GM06990 (cell line): ENCODE measurements around the gene RAB15.
A peak's percentile ranks its signal among the peaks of the same experiment; 100 is the strongest.

Source experiments
- DNase-seq: peaks from one replicate; pipeline ENCODE4 v3.0.0-alpha.2; 2011; ENCODE audit not compliant: insufficient read length; ENCODE audit errors: extremely low read depth
- H3K27me3 ChIP-seq: replicated peaks from 2 replicates; pipeline ENCODE4 v1.6.0; 2011; ENCODE audit warnings: low read length; ENCODE audit not compliant: control insufficient read depth, insufficient read depth
- H3K36me3 ChIP-seq: 2 replicates; pipeline ENCODE4 v1.5.1; 2011; ENCODE audit warnings: low read length; ENCODE audit not compliant: control insufficient read depth, insufficient read depth
- H3K4me3 ChIP-seq: replicated peaks from 2 replicates; pipeline ENCODE4 v1.5.1; 2011; ENCODE audit warnings: low read depth, mild to moderate bottlenecking, control low read depth, low read length
- TF ChIP-seq, protein P1 (sequence below): IDR thresholded peaks from 2 replicates; pipeline ENCODE4 v1.5.1; 2011; ENCODE audit warnings: low read length, control low read depth, mild to moderate bottlenecking, inconsistent platforms; ENCODE audit not compliant: insufficient read depth, poor library complexity, severe bottlenecking

The RAB15 gene

GRCh38 chr14:64974563-64974962 lies 2.4 kb upstream of the RAB15 start:
- H3K4me3 ChIP-seq: no peak overlapping the region
- TF ChIP-seq, protein P1, sequence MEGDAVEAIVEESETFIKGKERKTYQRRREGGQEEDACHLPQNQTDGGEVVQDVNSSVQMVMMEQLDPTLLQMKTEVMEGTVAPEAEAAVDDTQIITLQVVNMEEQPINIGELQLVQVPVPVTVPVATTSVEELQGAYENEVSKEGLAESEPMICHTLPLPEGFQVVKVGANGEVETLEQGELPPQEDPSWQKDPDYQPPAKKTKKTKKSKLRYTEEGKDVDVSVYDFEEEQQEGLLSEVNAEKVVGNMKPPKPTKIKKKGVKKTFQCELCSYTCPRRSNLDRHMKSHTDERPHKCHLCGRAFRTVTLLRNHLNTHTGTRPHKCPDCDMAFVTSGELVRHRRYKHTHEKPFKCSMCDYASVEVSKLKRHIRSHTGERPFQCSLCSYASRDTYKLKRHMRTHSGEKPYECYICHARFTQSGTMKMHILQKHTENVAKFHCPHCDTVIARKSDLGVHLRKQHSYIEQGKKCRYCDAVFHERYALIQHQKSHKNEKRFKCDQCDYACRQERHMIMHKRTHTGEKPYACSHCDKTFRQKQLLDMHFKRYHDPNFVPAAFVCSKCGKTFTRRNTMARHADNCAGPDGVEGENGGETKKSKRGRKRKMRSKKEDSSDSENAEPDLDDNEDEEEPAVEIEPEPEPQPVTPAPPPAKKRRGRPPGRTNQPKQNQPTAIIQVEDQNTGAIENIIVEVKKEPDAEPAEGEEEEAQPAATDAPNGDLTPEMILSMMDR: no peak
- DNase-seq: no peak
- H3K27me3 ChIP-seq: no peaks in the 10 kb centered on the region; the same call in 1 of the 2 replicates
- no peaks in the 10 kb centered on the region for H3K36me3 ChIP-seq

GRCh38 chr14:64973826-64974225 lies 1.7 kb upstream of the RAB15 start:
- TF ChIP-seq, protein P1: no peak
- no peak for DNase-seq

DNA sequence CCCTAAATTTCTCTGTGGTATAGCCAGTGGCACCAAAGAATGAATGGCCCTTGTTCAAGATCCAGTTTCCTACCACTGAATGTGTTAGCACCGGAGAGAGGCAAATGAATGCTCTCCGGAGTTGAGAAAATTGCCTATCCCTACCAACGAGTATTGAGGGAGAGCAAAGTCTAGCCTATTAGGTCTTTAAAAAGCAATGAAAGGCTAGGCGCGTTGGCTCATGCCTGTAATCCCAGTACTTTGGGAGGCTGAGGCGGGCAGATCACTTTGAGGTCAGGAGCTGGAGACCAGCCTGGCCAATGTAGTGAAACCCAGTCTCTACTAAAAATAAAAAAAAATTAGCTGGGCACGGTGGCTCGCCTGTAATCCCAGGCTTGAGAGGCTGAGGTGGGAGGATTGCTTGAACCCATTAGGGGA lies 898 bp upstream of the RAB15 start:
- DNase-seq: no peak
- Histone ChIP-seq H3K27me3 (no peaks in the 10 kb centered on the region; the same call in 1 of the 2 replicates), H3K4me3 (no peak overlapping the region), H3K36me3 (no peaks in the 10 kb centered on the region; the same call in 1 of the 2 replicates)
- TF ChIP-seq, protein P1: no peak

More at GRCh38 chr14:64973826-64974225, 1.7 kb upstream of the RAB15 start:
- no peak overlapping the region for H3K4me3 ChIP-seq
- H3K27me3 ChIP-seq: no peaks in the 10 kb centered on the region; the same call in 1 of the 2 replicates
- no peaks in the 10 kb centered on the region for H3K36me3 ChIP-seq

- TF ChIP-seq, protein P1: no peak
- Histone ChIP-seq H3K4me3 (peak overlapping the region; percentile 70), H3K27me3 (no peaks in the 10 kb centered on the region; the same call in 1 of the 2 replicates), H3K36me3 (no peaks in the 10 kb centered on the region; the same call in 1 of the 2 replicates)
- DNase-seq: no peak
Measured at GRCh38 chr14:64971491-64971942, 619 bp downstream of the RAB15 start.

GRCh38 chr14:64970776-64971477 lies 1.2 kb downstream of the RAB15 start:
- DNase-seq: no peak
- Histone ChIP-seq H3K36me3 (no peaks in the 10 kb centered on the region; the same call in 1 of the 2 replicates), H3K4me3 (no peak overlapping the region; the same call in 1 of the 2 replicates), H3K27me3 (no peaks in the 10 kb centered on the region; the same call in 1 of the 2 replicates)
- TF ChIP-seq, protein P1: no peak
